B cell (primary cell): ENCODE results near the gene EMX2.

Source experiments
- EZH2 ChIP-seq: IDR thresholded peaks from 2 replicates; pipeline ENCODE4 v1.6.1; 2012; ENCODE audit warnings: borderline replicate concordance, low read depth, mild to moderate bottlenecking, moderate library complexity, low read length; ENCODE audit not compliant: insufficient read depth, poor library complexity, severe bottlenecking
- TF ChIP-seq, protein P1 (sequence below): fragments of 200-600 bp; IDR thresholded peaks from one replicate; pipeline ENCODE4 v1.8.0; 2022; ENCODE audit warnings: antibody characterized with exemption, mild to moderate bottlenecking

DNA sequence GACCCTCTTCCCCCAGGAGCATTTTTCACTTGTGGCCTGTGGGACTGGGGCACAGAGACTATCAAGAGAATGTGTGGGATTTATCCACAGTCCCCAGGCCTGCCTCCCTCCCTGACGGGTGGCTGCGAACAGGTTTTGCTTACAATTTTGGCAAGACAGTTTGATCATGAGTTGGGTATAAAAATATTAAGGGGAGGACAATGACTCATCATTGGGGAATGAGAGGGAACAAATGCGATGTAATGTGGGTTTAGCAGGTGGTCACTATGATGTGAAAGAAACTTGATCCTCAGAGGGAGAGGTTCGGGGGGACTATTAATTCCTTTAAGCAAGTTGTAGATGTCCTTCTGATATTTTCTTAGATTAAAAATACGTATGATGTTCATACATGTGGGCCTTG is 52.2 kb downstream of the EMX2 start:
- TF ChIP-seq, protein P1, sequence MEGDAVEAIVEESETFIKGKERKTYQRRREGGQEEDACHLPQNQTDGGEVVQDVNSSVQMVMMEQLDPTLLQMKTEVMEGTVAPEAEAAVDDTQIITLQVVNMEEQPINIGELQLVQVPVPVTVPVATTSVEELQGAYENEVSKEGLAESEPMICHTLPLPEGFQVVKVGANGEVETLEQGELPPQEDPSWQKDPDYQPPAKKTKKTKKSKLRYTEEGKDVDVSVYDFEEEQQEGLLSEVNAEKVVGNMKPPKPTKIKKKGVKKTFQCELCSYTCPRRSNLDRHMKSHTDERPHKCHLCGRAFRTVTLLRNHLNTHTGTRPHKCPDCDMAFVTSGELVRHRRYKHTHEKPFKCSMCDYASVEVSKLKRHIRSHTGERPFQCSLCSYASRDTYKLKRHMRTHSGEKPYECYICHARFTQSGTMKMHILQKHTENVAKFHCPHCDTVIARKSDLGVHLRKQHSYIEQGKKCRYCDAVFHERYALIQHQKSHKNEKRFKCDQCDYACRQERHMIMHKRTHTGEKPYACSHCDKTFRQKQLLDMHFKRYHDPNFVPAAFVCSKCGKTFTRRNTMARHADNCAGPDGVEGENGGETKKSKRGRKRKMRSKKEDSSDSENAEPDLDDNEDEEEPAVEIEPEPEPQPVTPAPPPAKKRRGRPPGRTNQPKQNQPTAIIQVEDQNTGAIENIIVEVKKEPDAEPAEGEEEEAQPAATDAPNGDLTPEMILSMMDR: no peak
- TF ChIP-seq EZH2: no peak
